Caco-2 (cell line): ENCODE results near the gene PNP. TPM values are rescaled to one million over a fixed set of nuclear protein-coding genes. Genes with fewer than 3 reads are reported as not detected.

Source experiments
- BruUV-seq: library from RNA; stranded (reverse); fragments of 400-500 nt; replicated peaks from 2 replicates; lab custom pipeline; 2021; lab: Mats Ljungman, UMichigan
- CTCF ChIA-PET: fragments of 300-600 bp; sonication (Branson Sonifier 250); formaldehyde crosslinking; loops from one replicate; lab custom pipeline; 2022; ENCODE audit warnings: antibody characterized with exemption; lab: Charles Lee
- POLR2A ChIA-PET: fragments of 300-600 bp; sonication (Branson Sonifier 250); formaldehyde crosslinking; loops from one replicate; lab custom pipeline; 2022; ENCODE audit warnings: antibody characterized with exemption; lab: Charles Lee
- DNase-seq, 2 experiments: peaks; one replicate each; pipeline versions ENCODE4 v3.0.0 to v3.0.0-alpha.2; 2020 to 2022
- H3K27me3 ChIP-seq: replicated peaks from 2 replicates; pipeline ENCODE4 v1.6.0; 2011; ENCODE audit warnings: low read length; ENCODE audit not compliant: control insufficient read depth, insufficient read depth
- H3K36me3 ChIP-seq: 2 replicates; pipeline ENCODE4 v1.5.1; 2011; ENCODE audit warnings: low read length; ENCODE audit not compliant: control insufficient read depth, insufficient read depth
- H3K4me1 ChIP-seq: fragments of 250-450 bp; sonication (Bioruptor Pico); 2 replicates; pipeline ENCODE4 v1.5.1; 2020; ENCODE audit warnings: mild to moderate bottlenecking
- H3K4me3 ChIP-seq: 2 replicates; pipeline ENCODE4 v1.5.1; 2011; ENCODE audit warnings: low read depth, mild to moderate bottlenecking, control low read depth, low read length
- H3K9me3 ChIP-seq: fragments of 250-450 bp; sonication (Bioruptor Pico); 2 replicates; pipeline ENCODE4 v1.5.1; 2020; ENCODE audit warnings: mild to moderate bottlenecking, moderate library complexity
- H3K27ac Mint-ChIP-seq: one replicate; pipeline ENCODE4 v1.8.0; 2022; ENCODE audit warnings: mixed read lengths; ENCODE audit not compliant: unreplicated experiment
- H3K27me3 Mint-ChIP-seq: one replicate; pipeline ENCODE4 v1.8.0; 2022; ENCODE audit warnings: mixed read lengths; ENCODE audit not compliant: insufficient read depth, unreplicated experiment
- H3K36me3 Mint-ChIP-seq: one replicate; pipeline ENCODE4 v1.8.0; 2022; ENCODE audit warnings: mild to moderate bottlenecking, mixed read lengths; ENCODE audit not compliant: insufficient read depth, unreplicated experiment
- H3K4me1 Mint-ChIP-seq: one replicate; pipeline ENCODE4 v1.8.0; 2022; ENCODE audit warnings: low read depth, mixed read lengths; ENCODE audit not compliant: unreplicated experiment
- H3K4me3 Mint-ChIP-seq: one replicate; pipeline ENCODE4 v1.8.0; 2022; ENCODE audit warnings: mild to moderate bottlenecking, moderate library complexity, mixed read lengths; ENCODE audit not compliant: unreplicated experiment
- H3K9me3 Mint-ChIP-seq: one replicate; pipeline ENCODE4 v1.8.0; 2022; ENCODE audit warnings: mixed read lengths; ENCODE audit not compliant: unreplicated experiment
- CTCF ChIP-seq, 2 experiments: fragments of 200-600 bp in 1 of 2; IDR thresholded peaks; 1 replicate in 1 of 2; 2 replicates in 1 of 2; pipeline versions ENCODE4 v1.5.1 to v1.8.0; 2011 to 2022; ENCODE audit warnings: antibody characterized with exemption in 1 of 2, control low read depth in 1 of 2, inconsistent platforms in 1 of 2, low read depth in 1 of 2, low read length in 1 of 2, mild to moderate bottlenecking in 1 of 2, moderate library complexity in 1 of 2; ENCODE audit not compliant: insufficient read depth in 1 of 2, severe bottlenecking in 1 of 2, unreplicated experiment in 1 of 2
- intact Hi-C: fragments of 100-400 bp; cut with micrococcal nuclease; formaldehyde crosslinking; loops from one replicate; pipeline ENCODE4 v1.10.0; 2022; ENCODE audit not compliant: unreplicated experiment
- total RNA-seq: library from RNA; stranded (reverse); gene quantifications from 2 replicates; pipeline ENCODE4 v1.2.3, GENCODE V29; 2022

Gene PNP
- total RNA-seq, 1 experiment from 2014 or later = 59.1 TPM

- ChIA-PET POLR2A (no interaction called here), CTCF (no interaction called here)
- Mint-ChIP-seq H3K36me3 (peaks cover 45% of the 10 kb centered on the region), H3K4me1 (peaks cover 7% of the 10 kb centered on the region), H3K4me3 (no peak overlapping the region), H3K27me3 (no peaks in the 10 kb centered on the region), H3K27ac (no peak overlapping the region), H3K9me3 (no peaks in the 10 kb centered on the region)
- Histone ChIP-seq H3K9me3 (no peaks in the 10 kb centered on the region), H3K27me3 (no peaks in the 10 kb centered on the region), H3K4me3 (no peak overlapping the region), H3K4me1 (no peaks in the 10 kb centered on the region), H3K36me3 (no peaks in the 10 kb centered on the region; the same call in 1 of the 2 replicates)
- no peak for DNase-seq
- intact Hi-C loops = no loop called here
- TF ChIP-seq CTCF (IDR thresholded peaks at IDR 0.05; ENCODE audit: insufficient read depth in 1 of 2, low read depth in 1 of 2, low read length in 1 of 2, severe bottlenecking in 1 of 2, unreplicated experiment in 1 of 2) = no peak
- no TSS peak for BruUV-seq
Observed at GRCh38 chr14:20478894-20479293, 9.7 kb downstream of the PNP start.

- Mint-ChIP-seq H3K36me3 (peaks cover 10% of the 10 kb centered on the region), H3K27ac (no peak overlapping the region), H3K4me3 (no peak overlapping the region), H3K9me3 (no peaks in the 10 kb centered on the region), H3K4me1 (peaks cover 17% of the 10 kb centered on the region), H3K27me3 (no peaks in the 10 kb centered on the region)
- ChIA-PET CTCF (no interaction called here), POLR2A (interaction anchor here (0.6 kb wide), 1 partner anchor 34 kb away, joined by 3 read pairs; no protein-coding TSS in a partner anchor)
- intact Hi-C loops = no loop called here
- Histone ChIP-seq H3K4me1 (peaks cover 11% of the 10 kb centered on the region; the same call in 1 of the 2 replicates), H3K27me3 (no peaks in the 10 kb centered on the region), H3K9me3 (no peaks in the 10 kb centered on the region), H3K36me3 (no peaks in the 10 kb centered on the region), H3K4me3 (no peak overlapping the region)
- no peak for DNase-seq
- BruUV-seq = no TSS peak
- TF ChIP-seq CTCF (IDR thresholded peaks at IDR 0.05; ENCODE audit: insufficient read depth in 1 of 2, low read depth in 1 of 2, low read length in 1 of 2, severe bottlenecking in 1 of 2, unreplicated experiment in 1 of 2) = no peak
Observed at GRCh38 chr14:20482382-20482781, 13.2 kb downstream of the PNP start.

GRCh38 chr14:20485900-20486299 lies 16.7 kb downstream of the PNP start:
- Mint-ChIP-seq H3K27me3 (no peaks in the 10 kb centered on the region), H3K9me3 (no peaks in the 10 kb centered on the region), H3K4me1 (peaks cover 27% of the 10 kb centered on the region), H3K4me3 (no peak overlapping the region), H3K27ac (no peak overlapping the region), H3K36me3 (no peaks in the 10 kb centered on the region)
- H3K36me3 ChIP-seq = no peaks in the 10 kb centered on the region
- DNase-seq = peak in 1 of 2 experiments; percentile 14
- H3K27me3 ChIP-seq = no peaks in the 10 kb centered on the region
- H3K4me3 ChIP-seq = no peak overlapping the region
- no peak for TF ChIP-seq CTCF (IDR thresholded peaks at IDR 0.05; ENCODE audit: insufficient read depth in 1 of 2, low read depth in 1 of 2, low read length in 1 of 2, severe bottlenecking in 1 of 2, unreplicated experiment in 1 of 2)
- CTCF ChIA-PET = no interaction called here
- BruUV-seq = no TSS peak
- no peaks in the 10 kb centered on the region for H3K9me3 ChIP-seq
- peaks cover 37% of the 10 kb centered on the region for H3K4me1 ChIP-seq
- intact Hi-C loops = loop anchor here (2.0 kb wide), 1 partner anchor 17 kb away; the partner anchor contains the start of gene PNP
- POLR2A ChIA-PET = interaction anchor here (0.5 to 1.0 kb wide), 2 partner anchors 17 to 24 kb away, joined by 3 to 5 read pairs; partner anchors contain the start of gene PIP4P1
